SJSA1 (cell line): ENCODE data around the gene SH3BP2. TPM values are rescaled to one million over a fixed set of nuclear protein-coding genes. Genes with fewer than 3 reads are reported as not detected.

Experiments used
- total RNA-seq: library from RNA; depleted of rRNA; stranded (reverse); fragments of >200 nt; shearing (Covaris generic); gene quantifications from 2 replicates; pipeline ENCODE4 v1.2.3, GENCODE V29; 2014; rRNA removed

Gene SH3BP2
- total RNA-seq, 1 experiment from 2014 or later, result 7.6 TPM

Other genes starting within 250 kb of the SH3BP2 start
- gene TNIP2, start 36.7 kb upstream of the SH3BP2 start, total RNA-seq, result 37.2 and 49.7 TPM in 2 replicates
- gene ADD1, start 50.8 kb downstream of the SH3BP2 start, total RNA-seq, result 98.4 and 138 TPM in 2 replicates
- gene NOP14, start 170.3 kb downstream of the SH3BP2 start, total RNA-seq, result 5.8 and 9.9 TPM in 2 replicates
- gene GRK4, start 170.5 kb downstream of the SH3BP2 start, total RNA-seq, result 1.2 and 1.7 TPM in 2 replicates